ENCODE data around the gene TRHDE. TPM values are rescaled to one million over a fixed set of nuclear protein-coding genes. Genes with fewer than 3 reads are reported as not detected.
A peak's percentile ranks its signal among the peaks of the same experiment; 100 is the strongest.

Gene TRHDE
- total and polyA plus RNA-seq, 8 donors = 1.9 to 30.2 (median 17.9) TPM

DNA sequence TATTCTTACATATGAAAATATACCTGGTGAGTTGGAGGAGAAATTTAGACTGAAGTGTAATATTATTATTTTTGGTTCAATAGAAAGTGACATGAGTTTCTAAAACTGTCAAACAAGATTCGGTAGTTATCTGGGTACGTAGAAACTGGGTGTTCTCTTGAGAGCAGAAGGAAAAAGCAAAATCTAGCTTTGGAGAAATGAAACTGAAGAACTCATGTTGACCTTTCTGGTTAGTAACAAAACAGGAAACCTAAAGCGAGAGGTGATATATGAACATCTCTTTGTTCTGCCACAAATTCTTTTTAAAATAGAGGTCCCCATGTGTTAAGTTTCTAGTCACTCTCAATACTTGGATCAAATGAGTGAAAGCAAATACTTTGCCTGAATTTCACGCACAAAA, 401.7 kb downstream of the TRHDE start:
- 60 to 73% methylated on average over 4 of the region's 4 CpGs for WGBS, 2 donors
- ATAC-seq (no peak), DNase-seq (no peak), FAIRE-seq (no peak)
- H3K4me3 ChIP-seq = no peak overlapping the region
- H3K9me3 ChIP-seq = no peaks in the 10 kb centered on the region
- H3K36me3 ChIP-seq = no peaks in the 10 kb centered on the region
- no peak overlapping the region for H3K27ac ChIP-seq
- intact Hi-C loops (cut with DNase I) = no loop called here
- TF ChIP-seq, protein P1, sequence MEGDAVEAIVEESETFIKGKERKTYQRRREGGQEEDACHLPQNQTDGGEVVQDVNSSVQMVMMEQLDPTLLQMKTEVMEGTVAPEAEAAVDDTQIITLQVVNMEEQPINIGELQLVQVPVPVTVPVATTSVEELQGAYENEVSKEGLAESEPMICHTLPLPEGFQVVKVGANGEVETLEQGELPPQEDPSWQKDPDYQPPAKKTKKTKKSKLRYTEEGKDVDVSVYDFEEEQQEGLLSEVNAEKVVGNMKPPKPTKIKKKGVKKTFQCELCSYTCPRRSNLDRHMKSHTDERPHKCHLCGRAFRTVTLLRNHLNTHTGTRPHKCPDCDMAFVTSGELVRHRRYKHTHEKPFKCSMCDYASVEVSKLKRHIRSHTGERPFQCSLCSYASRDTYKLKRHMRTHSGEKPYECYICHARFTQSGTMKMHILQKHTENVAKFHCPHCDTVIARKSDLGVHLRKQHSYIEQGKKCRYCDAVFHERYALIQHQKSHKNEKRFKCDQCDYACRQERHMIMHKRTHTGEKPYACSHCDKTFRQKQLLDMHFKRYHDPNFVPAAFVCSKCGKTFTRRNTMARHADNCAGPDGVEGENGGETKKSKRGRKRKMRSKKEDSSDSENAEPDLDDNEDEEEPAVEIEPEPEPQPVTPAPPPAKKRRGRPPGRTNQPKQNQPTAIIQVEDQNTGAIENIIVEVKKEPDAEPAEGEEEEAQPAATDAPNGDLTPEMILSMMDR (IDR thresholded peaks at IDR 0.05) = no peak
- H3K27me3 ChIP-seq = no peaks in the 10 kb centered on the region
- peaks cover 0 to 3% (median 0%) of the 10 kb centered on the region in 3 donors for H3K4me1 ChIP-seq

DNA sequence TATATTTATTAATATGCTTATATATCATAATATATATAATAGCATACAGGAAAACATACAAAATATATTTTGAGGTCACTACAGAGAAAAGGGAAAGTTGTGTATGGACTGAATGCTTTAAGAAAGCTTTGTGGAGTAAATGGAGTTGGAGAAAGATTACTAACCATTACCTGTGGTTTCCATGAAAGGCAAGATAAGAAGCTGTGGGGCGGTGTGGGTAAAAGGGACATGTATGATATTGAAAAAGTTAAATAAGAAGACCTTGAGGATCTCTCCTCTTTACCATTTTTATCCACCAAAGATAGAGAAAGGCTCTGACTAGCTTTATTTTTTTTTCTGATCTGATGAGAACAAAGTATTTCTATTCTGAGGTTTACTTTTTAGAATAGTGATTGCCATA, 404.4 kb downstream of the TRHDE start:
- no peak overlapping the region for H3K4me3 ChIP-seq
- ATAC-seq (no peak), FAIRE-seq (no peak), DNase-seq (no peak)
- peaks cover 0 to 3% (median 0%) of the 10 kb centered on the region in 3 donors for H3K4me1 ChIP-seq
- TF ChIP-seq, protein P1 (IDR thresholded peaks at IDR 0.05) = no peak
- H3K27ac ChIP-seq = no peak overlapping the region
- no peaks in the 10 kb centered on the region for H3K36me3 ChIP-seq
- no peaks in the 10 kb centered on the region for H3K9me3 ChIP-seq
- 63 to 82% methylated on average over 1 of the region's 1 CpG for WGBS, 2 donors
- intact Hi-C loops (cut with DNase I) = no loop called here
- no peaks in the 10 kb centered on the region for H3K27me3 ChIP-seq

DNA sequence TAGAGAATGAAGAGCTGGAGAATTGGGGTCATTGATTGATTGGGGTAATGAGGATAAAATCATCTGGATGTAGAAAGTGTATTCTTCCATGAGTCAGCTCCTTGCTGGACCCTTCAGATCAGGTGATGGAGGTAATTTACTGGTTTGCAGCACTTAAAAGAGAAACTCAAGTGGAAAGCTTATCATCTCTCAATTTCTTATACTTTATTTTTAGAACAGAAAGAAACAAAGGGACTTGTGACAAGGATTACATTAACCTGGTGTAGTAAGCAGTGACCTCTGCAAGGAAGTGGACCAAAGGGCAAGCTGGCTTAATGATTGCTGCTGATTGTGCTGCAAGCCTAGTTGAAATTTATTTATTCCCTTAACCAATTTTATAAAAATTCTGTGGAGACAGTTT, 405.0 kb downstream of the TRHDE start:
- Histone ChIP-seq H3K27ac (no peak overlapping the region), H3K27me3 (no peaks in the 10 kb centered on the region), H3K36me3 (no peaks in the 10 kb centered on the region), H3K9me3 (no peaks in the 10 kb centered on the region), H3K4me1 (peaks cover 0 to 3% (median 0%) of the 10 kb centered on the region in 3 donors), H3K4me3 (no peak overlapping the region)
- intact Hi-C loops (cut with DNase I) = no loop called here
- no peak for DNase-seq
- ATAC-seq = peak in 1 of 4 donors; percentile 23
- no peak for FAIRE-seq
- TF ChIP-seq, protein P1 (IDR thresholded peaks at IDR 0.05) = no peak

DNA sequence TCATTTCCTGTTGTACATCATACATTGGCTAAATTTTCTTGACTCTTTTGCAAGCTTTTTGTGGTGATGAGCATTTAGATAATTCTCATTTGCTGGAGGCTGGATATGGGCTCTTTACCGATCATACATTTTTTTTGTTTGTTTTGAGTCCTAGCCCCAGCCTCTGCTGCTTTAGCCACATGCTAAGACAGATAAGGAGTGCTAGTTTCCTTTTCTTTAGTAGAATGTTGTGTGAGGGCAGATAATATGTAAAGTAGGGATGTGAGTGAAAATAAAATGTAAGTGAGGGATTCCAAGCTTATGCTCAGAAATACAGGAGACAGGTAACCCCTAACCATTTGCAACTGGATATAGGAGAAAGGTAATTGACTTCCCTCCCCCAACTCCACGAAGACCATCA, 405.7 kb downstream of the TRHDE start:
- DNase-seq (no peak), FAIRE-seq (no peak), ATAC-seq (no peak)
- no peaks in the 10 kb centered on the region for H3K27me3 ChIP-seq
- no peaks in the 10 kb centered on the region for H3K9me3 ChIP-seq
- 48 to 61% methylated on average over 2 of the region's 2 CpGs for WGBS, 2 donors
- H3K4me3 ChIP-seq = no peak overlapping the region
- peaks cover 0 to 3% (median 0%) of the 10 kb centered on the region in 3 donors for H3K4me1 ChIP-seq
- no peaks in the 10 kb centered on the region for H3K36me3 ChIP-seq
- intact Hi-C loops (cut with DNase I) = no loop called here
- TF ChIP-seq, protein P1 (IDR thresholded peaks at IDR 0.05) = no peak
- no peak overlapping the region for H3K27ac ChIP-seq

DNA sequence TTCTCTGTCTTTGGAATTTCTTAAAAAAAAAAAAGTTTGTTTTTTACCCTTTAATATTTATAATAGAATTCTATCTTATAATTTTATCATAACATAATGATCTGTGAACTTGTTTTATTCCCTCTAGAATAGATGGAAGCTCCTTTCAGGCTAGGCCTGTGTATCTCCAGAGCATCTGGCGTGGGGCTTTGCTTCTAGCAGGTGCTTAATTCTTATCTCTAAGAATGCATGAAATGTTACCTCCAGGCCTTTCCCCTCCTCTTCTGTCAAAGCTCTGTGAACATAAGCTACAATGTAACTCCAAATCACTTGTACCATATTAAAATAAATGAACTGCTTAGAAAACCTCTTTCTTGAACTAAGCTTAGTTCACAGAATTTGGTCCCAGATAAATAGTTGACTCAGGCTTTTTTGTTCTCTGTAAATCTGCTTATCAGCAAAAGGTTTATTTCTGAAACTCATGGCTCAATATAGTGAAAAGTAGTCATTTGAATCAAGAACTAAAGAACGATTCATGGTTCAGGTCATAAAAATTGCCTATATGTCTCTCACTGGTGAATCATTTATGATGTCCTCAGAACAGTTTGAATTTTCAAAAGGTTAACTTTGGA, 407.1 kb downstream of the TRHDE start:
- intact Hi-C loops (cut with DNase I) = no loop called here
- Histone ChIP-seq H3K36me3 (no peaks in the 10 kb centered on the region), H3K27ac (no peak overlapping the region), H3K9me3 (no peaks in the 10 kb centered on the region), H3K4me3 (no peak overlapping the region), H3K27me3 (no peaks in the 10 kb centered on the region), H3K4me1 (no peaks in the 10 kb centered on the region)
- 53 to 60% methylated on average over 2 of the region's 2 CpGs for WGBS, 2 donors
- ATAC-seq = no peak
- DNase-seq = no peak
- FAIRE-seq = no peak
- TF ChIP-seq, protein P1 (IDR thresholded peaks at IDR 0.05) = no peak
